HG02678 (cell line): Measurements from ENCODE around the gene PSMB7.

Experiments
- ATAC-seq: cut with Tn5 transposase; IDR thresholded peaks from one replicate; pipeline ENCODE4 v1.9.1; 2021; ENCODE audit warnings: mild to moderate bottlenecking, moderate library complexity; ENCODE audit not compliant: unreplicated experiment

PSMB7 gene

GRCh38 chr9:124412228-124412575 is 3.0 kb downstream of the PSMB7 start:
- no peak for ATAC-seq

DNA sequence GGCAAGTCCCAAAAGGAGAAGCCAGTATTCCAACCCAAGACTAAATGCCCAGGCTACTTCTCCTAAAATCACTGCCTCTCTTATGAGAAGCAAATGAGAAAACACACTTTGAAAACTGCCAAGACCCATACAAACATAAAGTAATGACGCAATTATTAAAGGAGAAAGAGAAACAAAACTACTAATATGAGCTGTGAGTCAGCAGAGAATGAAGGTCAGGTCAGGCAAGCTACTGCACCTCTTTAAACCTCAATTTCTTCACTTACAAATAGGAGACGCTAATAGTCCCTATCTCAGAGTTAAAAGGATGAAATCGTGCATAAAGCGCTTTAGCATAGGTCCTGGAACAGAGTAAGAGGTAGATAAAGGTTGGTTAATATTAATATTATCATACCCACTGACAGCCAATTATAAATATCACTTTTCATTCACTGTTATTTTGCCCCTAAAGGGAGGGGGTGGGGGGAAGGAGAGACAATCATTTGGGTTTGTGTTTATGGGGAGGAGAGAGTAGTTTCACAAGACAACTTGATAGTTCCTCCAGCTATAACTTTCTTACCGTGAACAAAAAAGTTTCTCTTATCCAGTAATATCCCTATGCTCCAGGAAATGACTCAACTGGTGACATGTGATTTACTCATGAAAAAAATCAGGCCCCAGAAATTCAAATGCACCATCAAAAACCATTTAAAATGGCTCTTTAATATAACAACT is 3.6 kb downstream of the PSMB7 start:
- no peak for ATAC-seq

- no peak for ATAC-seq
Measured at GRCh38 chr9:124410321-124410913, 4.8 kb downstream of the PSMB7 start.

DNA sequence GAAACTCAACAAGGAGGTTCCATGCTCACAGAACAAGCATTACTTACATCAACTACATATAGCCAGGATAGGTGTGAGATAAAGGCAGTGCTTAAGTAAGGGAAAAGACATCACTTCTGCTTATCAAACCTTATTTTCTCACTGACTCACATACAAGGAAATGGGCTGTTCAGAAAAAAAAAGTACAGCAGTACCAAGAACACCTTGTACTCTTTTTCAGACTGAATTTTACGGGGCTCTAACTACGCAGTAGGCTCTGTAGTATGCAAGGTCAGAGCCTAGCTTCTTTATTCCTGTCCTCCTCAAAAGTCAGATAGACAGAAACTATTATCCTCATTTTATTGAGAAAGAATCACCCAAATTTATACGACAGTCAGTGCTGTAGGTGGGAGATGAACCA is 5.8 kb downstream of the PSMB7 start:
- ATAC-seq, result no peak

- no peak for ATAC-seq
Measured at GRCh38 chr9:124403246-124403645, 12.0 kb downstream of the PSMB7 start.

DNA sequence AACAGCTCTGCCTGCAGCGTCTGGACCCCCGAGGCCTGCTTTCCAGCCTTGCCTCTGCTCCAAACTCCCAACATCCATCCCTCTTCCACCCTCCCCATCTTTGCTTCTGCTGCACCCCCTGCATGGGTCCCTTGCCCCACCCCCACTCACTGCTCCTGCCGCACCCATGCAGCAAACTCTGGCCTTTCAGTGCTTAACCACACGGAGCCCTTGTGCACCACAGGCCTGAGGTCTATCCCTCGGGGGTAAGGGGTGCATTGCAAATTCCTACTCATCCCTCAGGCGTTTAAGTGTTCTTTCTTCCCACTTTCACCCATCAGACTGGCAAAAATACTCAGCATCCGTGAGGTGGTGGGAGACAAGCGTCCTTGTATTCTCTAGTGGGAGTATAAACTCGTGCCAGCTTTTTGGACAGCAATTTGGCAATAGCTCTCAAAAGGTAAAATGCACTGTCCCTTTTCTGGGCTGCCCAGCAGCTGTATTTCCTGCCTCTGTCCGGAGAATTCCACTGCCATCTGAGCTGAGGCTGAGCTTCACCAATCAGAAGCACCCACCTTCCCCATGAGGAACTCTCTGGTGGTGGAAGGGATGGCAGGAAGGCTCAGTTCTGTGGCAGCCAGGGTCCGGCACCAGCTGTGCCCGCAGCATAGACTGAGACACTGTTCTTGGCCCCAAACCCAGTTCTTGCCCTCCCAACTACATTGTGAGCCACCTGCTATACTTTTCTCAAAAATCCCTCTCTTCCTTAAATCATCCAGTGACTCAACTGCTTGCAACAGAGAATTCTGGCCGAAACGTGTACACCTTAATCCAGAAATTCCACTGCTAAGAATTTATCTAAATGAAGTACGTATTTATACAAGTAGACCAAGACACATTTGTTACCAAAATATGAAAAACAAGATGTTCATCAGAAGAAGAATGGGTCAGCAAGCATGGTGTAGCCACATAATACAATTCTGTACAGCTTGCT is 15.0 kb downstream of the PSMB7 start:
- no peak for ATAC-seq

DNA sequence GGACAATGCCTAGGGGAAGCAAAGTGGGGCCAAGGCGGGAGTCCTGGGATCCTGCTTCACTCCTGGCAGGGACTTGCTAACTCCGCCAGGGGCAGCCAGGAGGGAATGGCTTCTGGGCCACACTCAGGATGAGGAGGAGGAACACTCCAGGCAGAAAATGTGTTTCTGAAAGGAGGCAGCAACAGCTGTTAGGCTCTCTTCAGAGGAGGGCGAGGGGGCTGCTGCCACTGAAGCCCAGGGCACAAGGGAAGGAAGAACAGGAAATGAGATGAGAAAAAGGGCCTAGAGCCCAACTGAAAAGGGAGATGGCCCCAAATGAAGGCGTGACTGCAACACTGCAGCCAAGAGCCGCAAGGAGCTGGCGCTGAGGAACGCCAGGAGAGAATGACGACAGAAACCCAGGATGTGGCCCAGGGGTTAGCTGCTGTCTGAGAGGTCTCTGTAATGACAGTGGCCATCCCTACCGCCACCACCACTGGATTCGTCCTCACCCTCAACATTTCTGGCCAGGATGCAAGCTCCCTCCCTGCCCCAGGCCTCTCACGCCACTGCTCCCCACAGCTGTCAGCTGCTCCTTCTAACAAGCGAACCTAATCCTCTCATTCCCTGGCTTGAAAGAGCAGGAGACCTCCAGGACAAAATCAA is 15.8 kb downstream of the PSMB7 start:
- no peak for ATAC-seq

DNA sequence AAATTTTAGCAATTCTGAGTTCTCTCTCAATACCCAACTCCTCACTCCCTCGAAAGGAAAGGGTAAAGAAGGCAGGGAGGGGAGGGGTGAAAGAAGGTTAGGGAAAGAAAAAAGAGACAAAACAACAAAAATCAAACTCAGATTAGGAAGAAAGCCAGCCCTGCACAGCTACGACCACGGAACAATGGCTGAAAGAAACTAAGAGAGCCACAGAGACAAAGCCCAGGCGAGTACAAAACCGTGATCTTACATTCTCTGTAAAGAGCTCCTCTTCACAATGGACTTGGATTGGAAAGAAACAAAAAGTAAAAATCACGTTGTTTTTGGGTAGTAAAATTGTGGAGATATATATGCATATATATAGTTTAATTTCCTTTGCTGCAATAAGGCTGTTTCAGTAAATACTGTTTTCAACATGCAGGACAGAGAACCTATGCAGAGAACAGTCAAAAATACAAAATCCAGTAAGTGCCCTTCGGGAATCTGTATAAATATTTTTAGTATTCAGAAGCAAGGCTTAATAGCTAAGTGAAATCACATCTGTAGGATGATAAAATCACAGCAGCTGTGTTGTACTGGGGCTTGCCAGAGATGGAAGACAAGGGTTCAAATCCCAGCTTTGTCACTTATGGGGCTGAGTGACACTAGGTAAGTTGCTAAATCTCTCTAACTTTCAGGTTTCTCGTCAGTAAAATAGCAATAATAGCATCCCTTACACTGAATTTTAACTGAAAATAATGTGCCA is 16.9 kb downstream of the PSMB7 start:
- ATAC-seq, result no peak

GRCh38 chr9:124395826-124396225 is 19.4 kb downstream of the PSMB7 start:
- ATAC-seq, result no peak

- ATAC-seq, result no peak
Measured at GRCh38 chr9:124394596-124394995, 20.6 kb downstream of the PSMB7 start.

DNA sequence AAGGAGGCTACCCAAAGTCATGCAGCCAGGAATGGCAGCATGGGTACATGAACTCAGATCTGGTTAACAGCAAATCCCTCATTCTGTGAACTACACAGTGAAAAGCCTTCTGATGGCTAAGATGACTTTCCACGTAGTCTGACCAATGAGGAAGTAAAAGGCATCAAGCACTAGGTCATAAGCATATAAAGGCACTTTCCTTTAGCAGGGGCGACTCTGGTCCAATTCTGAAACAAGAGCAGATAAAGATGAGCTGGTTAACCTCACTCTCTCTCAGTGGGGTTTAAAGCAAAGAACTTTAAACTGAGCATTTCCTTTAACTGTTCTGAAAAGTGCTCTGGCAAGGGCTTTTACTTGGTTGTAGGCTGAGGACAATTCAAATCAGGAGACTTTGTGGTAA is 21.1 kb downstream of the PSMB7 start:
- ATAC-seq, result no peak

DNA sequence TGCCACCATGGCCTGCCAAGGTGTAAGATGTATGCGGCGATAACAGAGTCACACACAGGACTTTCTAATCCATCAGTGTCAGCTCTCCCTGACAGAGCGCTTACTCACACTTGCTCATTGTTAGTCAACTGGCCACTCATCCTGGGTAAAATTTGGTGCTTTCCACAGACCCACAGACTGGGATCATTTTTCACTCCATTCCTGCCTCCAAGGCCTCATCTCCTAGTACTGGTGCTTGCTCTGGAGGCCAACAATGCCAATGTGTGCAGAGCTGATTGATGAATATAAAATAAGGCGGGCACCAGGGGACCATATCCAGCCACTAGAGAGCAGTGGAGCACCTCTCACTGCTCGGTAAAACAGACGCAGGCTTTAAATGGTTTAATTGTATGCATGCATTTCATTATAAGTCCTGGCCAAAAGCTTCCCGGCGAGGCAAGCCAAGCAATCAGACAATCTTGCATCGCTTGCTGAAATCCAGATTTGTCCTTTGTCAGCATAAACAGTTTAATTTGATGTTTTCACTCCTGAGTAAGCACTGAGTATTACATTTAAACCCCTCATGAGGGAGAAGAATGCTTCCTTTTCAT is 22.3 kb downstream of the PSMB7 start:
- no peak for ATAC-seq

- ATAC-seq, result no peak
Measured at GRCh38 chr9:124392254-124392870, 22.9 kb downstream of the PSMB7 start.

- ATAC-seq, result no peak
Measured at GRCh38 chr9:124390794-124391658, 24.2 kb downstream of the PSMB7 start.

DNA sequence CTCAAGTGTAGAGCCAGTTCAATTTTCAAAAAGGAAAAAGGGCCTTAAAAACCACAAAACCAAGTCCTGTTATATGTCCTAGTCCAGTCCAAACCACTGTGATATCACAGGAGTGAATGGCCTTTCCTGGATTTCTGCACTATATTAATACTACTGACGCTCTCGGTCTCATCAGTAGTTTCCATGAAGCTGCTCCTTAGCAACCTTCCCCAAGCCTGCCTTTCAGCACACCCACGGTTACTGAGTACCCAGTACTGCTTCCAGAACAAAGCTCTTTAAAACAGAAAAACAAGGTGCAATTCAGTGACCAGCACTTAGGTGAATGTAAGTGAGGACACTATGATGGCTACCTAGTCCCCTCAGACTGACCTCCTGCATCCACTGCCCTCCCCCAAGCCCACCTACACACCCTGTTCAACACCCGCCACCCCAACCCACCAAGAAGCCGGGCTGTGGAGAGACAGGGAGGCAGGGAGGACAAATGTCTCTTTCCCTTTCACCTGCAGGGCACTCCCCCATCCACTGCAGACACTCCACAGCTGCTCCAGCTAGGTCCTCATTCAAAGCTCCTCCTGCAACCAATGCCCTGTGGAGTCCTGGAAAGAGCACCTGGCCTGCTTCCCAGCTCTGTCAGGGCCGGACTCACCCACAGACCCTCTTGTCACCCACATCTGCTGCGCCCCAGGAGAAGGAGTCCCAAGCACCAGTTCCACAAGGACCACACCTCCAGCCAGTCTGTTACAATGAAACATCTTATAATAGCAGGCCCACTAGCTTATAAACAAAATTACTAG is 25.9 kb downstream of the PSMB7 start:
- ATAC-seq, result no peak

DNA sequence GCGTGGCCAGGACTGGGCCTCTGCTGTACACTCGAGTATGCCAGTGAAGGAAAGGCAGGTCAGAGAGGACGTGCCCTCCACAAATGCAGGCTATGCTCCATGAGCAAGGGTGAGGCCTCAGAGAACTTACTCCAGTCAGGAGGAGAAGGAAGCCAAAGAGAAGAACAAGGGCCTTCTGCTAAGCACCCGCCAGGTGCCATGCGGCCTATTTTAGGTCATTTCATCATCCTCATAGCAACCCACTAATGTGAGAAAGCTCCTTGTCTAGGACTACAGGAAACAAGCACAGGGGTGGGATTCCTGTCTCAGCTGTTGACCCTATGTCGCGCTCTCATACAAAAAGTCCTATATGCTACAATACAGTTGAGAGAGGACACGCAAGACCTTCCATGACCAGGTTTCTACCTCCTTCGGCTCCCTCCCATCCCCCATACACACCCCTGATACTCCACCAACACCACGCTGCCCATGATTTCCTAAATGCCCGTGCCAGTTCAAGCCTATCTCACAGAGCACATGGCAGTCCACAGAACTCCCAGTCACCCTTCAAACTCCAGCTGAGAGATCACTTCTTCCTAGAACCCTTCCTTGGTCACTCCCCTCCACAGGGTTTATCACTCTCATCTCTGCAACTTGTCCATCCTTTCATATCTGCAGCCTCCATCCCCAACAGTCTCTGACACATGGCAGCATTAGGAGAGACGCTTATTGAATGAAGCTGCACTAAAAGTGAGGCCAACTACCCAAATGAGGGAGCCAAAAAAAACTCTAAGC is 26.8 kb downstream of the PSMB7 start:
- ATAC-seq, result no peak

GRCh38 chr9:124386201-124386600 is 29.0 kb downstream of the PSMB7 start:
- ATAC-seq, result no peak
